AG08395 (cell line): ENCODE data around the gene IFNLR1.
A peak's percentile ranks its signal among the peaks of the same experiment; 100 is the strongest.

Source experiments
- DNase-seq: peaks from one replicate; pipeline ENCODE4 v3.0.0; 2012; ENCODE audit warnings: mixed read lengths, low spot score

Gene IFNLR1

DNA sequence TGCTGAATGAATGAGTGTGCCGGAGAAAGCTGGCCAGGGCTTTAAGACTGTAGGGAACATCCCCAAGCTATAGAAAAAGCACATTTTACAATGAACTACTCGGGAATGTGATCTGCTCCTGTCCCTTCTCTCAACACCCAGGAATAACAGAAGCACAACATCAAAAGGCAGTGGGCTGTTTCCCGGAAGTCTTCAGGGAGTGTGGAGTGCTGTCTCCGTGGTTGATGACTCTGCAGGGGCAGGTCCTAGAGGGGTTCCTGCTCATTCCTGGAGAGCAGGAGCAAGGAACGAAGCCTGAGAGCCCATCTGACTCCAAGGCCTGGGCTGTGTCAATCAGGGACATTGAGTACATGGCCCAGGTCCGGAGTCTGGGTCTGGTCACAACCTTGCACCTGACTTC is 39.3 kb downstream of the IFNLR1 start:
- no peak for DNase-seq

- DNase-seq, result no peak
These were observed 39.9 kb downstream of the IFNLR1 start for GRCh38 chr1:24147194-24147593.

DNA sequence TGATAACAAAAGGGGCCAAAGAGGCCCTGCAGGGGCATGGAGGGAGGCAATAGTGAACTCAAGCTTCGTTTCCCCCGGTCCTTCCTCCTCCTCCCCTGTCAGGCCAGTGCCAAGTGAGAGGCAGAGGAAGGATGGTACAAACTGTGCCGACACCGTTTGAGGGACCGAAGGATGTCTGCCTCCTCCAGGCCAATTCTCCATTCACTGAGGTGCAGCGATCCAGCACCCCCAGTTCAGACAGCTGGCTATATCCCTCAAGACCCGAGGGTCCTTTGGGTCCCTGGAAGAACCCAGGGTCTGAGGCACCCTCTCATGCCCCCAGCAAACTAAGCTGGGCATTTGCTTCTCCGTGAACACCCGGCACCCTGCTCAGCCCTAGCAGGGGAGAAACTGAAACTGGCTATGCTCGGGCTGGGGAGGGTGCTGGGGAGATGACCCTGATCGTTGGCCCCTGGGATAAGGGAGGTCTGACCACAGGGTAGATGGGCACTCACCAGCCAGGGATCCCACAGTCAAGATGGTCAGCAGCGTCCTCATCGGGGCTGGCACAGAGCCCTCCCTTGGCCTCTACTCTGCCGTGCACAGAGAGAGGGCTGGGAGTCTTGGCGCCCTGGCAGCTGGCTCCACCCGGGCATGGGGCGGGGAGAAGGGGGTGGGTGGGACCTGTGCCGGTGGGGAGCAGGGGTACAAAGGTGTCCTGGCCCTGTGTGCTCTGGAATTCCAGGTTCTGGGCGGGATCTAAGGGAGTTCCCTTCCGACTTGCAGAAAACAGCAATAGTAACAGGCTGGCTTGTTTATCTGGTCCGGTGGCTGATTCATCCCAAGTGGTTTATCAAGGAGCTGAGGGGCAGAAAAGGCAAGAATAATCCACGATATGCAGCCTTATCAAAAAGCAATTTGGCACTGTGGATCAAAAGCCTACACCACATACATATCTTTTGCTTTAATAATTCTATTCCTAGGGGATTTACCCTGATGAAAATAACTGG is 44.2 kb downstream of the IFNLR1 start, which contains the start of gene IL22RA1:
TSS of gene IL22RA1 (minus strand) at position 595 of the 989 bp plus-strand sequence. CDS start at position 537, 58 bp downstream.
- peak; percentile 55 for DNase-seq

DNA sequence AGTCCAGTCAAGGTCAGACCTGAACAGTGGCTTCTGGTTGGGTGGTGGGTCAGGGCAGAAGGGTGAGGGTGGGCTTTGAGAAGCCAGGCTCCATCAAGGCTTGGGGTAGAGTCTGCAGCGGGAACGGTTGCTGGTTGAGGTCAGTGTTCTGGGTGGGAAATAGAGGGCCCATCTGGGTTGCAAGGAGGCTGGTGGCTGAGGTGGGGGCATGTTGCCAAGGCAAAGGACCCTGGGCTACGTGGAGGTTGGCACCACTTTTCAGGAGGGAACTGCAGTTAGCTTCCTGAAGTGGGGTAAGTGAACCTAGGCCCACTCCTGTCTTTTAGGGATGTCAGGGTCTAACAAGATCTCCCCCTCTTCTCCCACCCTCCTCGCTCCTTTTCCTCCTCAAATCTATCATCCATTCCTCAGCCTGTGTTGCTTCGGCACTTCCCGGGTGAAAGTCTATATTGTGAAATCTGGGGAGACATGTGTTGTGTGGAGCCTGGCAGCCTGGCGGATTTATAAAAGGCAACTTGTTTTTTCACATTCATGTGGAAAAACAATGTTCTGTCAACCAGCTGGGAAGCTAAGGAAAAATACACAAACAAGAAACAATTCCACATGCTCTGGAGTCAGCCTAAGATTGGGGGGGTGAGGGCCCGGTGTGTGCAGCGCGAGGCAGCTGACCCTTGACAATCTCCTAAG is 45.6 kb downstream of the IFNLR1 start:
- no peak for DNase-seq

- no peak for DNase-seq
These were observed 46.3 kb downstream of the IFNLR1 start for GRCh38 chr1:24140741-24141181.

- no peak for DNase-seq
These were observed 47.2 kb downstream of the IFNLR1 start for GRCh38 chr1:24139841-24140425.

DNA sequence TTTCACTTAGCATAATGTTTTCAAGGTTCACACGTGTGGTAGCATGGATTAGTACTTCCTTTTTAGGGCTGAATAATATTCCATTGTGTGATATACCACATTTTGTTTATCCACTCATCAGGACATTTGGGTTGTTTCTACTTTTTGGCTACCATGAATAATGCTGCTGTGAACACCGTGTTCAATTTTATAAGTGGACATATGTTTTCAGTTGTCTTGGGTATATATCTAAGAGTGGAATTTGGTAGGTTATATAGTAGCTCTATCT is 47.9 kb downstream of the IFNLR1 start:
- no peak for DNase-seq

GRCh38 chr1:24138476-24139221 is 48.4 kb downstream of the IFNLR1 start:
- no peak for DNase-seq

- DNase-seq, result no peak
These were observed 50.0 kb downstream of the IFNLR1 start for GRCh38 chr1:24136956-24137539.

DNA sequence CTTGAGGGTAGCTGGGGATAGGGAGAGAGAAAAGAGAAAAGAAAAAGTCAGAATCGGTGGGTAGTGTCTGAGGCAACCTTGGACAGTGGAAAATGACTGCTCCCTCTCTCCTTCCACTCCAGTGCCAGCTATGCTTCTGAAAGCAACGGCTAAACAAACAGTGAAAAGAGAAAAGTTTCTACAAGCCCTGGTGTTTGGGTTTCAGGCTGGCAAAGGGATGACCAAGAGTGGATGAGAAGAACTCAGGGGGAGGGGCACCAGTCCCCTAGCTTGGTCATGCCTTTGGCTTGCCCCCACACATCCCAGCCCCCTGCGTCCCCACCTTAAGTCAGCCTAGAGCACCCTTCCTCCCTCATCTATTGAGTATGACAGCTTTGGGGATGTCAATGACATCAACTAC is 52.7 kb downstream of the IFNLR1 start:
- no peak for DNase-seq

DNA sequence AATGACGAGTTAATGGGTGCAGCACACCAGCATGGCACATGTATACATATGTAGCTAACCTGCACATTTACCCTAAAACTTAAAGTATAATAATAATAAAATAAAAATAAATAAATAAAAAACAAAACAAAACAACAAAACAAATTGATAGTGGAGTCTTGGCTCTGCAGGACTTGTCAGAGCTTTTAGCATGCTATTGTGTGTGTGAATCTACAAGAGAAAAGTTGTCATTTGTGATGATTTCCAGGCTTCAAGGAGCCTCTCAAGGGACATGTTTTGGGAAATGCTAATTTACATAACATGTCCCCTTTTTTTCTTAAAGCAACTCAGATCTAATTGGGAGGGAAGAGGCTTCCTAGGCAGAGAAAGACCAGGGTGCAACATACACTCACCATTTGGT is 53.3 kb downstream of the IFNLR1 start:
- DNase-seq, result no peak

DNA sequence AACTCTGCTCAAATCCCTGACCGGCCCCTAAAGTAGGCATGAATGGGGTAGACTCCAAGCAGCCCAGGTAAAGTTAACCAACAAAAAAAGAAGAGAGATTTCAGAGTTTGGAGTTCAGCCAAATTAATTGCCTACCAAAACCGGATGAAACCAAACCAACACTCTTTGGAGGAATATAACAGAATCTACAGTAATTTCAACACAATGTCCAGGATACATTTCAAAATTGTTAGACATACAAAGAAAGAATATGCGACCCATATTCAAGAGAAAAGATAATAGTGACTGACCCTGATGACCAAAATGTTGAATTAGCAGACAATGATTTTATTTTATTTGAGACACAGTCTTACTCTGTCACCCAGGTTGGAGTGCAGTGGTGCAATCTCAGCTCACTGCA is 56.7 kb downstream of the IFNLR1 start:
- no peak for DNase-seq

DNA sequence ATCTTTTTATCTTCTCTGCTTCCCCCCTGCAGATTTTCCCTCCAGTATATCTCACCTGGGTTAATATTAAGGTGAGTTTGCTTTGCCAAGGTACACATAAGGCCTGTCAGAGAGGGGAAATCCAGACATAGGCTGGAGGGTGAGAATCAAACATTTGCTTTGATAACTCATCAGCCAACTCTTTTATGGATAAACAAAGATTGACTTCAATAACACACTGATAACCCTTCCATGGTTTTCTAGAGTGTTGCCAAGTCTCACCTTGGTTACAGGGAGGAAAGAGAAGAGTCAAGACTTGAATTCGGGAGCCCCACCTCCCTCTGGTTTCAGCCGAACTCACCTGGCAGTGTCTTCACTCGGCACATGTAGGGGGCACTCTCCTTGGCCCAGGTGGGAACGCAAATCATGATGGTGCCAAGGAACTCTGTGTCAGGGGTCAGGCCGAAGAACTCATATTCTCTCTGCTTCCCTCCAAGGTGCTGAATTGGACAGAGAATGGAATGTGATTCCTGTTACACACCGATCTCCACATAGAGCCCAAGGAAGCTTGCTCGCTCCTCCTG is 59.2 kb downstream of the IFNLR1 start:
- no peak for DNase-seq

- no peak for DNase-seq
These were observed 59.8 kb downstream of the IFNLR1 start for GRCh38 chr1:24127134-24127800.

- no peak for DNase-seq
These were observed 60.4 kb downstream of the IFNLR1 start for GRCh38 chr1:24126672-24127023.

GRCh38 chr1:24126018-24126671 is 60.9 kb downstream of the IFNLR1 start:
- DNase-seq, result peak; percentile 57

- DNase-seq, result no peak
These were observed 61.6 kb downstream of the IFNLR1 start for GRCh38 chr1:24125456-24125855.

DNA sequence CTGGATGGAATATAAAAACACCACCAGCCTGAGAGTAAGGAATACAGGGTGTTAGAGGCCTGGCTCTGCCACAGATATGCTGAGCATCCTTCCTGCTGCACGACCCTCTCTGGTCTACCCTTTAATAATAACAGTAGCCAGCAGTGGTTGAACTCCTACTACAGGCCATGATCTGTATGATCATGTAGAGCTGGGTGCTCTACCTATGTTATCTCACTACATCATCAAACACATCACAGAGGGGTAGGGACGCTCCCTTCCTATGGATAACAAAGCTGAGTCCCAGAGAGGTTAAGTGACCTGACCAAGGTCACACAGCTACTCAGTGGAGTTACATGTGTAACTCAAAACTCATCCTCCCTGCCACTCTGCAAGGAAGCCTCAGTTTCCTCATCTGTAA is 62.1 kb downstream of the IFNLR1 start:
- DNase-seq, result no peak

- DNase-seq, result no peak
These were observed 63.5 kb downstream of the IFNLR1 start for GRCh38 chr1:24123611-24124010.

GRCh38 chr1:24122776-24123175 is 64.3 kb downstream of the IFNLR1 start:
- DNase-seq, result no peak
